Femur (tissue), 1 donor: Measurements from ENCODE around the gene PAXIP1.
"Not testable (repeated sequence)": the region's sequence is repeated elsewhere in the genome, so short reads cannot be mapped to it uniquely, and the experiment has no call there.

Experiments
- DNase-seq: peaks from one replicate; pipeline ENCODE4 v3.0.0-alpha.2; 2017

Gene PAXIP1

DNA sequence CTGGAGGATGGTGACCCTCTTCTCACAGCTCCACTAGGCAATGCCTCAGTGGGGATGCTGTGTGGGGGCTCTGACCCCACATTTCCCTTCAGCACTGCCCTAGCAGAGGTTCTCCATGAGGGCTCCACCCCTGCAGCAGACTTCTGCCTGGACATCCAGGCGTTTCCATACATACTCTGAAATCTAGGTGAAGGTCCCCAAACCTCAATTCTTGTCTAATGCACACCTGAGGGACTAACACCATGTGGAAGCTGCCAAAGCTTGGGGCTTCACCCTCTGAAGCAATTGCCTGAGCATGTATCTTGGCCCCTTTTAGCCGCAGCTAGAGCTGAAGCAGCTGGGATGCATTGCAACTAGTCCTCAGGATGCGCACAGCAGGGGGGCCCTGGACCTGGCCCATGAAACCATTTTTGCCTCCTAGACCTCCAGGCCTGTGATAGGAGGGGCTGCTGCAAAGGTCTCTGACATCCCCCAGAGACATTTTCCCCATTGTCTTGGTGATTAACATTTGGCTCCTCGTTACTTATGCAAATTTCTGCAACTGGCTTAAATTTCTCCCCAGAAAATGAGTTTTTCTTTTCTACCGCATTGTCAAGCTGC, 68.5 kb downstream of the PAXIP1 start:
- DNase-seq: not testable (repeated sequence)

DNA sequence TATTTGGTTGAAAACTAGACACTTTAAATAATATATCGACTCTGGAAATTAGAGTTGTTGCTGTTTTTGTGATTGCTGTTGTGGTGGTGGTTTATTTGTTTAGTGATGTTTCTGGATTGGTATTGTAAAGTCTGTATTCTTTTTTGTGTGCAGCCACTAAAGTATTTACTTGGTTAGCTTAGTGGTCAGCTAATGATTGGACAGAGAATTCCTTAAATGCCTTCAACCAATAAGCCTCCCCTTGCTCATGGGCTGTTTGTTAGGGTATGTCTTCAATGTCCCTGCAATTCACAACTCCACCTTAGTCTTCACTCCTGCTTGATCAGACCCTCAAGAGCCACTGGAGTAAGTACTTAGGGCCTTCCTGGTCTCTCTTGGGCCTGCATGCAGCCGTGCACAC, 71.0 kb downstream of the PAXIP1 start:
- no peak for DNase-seq

DNA sequence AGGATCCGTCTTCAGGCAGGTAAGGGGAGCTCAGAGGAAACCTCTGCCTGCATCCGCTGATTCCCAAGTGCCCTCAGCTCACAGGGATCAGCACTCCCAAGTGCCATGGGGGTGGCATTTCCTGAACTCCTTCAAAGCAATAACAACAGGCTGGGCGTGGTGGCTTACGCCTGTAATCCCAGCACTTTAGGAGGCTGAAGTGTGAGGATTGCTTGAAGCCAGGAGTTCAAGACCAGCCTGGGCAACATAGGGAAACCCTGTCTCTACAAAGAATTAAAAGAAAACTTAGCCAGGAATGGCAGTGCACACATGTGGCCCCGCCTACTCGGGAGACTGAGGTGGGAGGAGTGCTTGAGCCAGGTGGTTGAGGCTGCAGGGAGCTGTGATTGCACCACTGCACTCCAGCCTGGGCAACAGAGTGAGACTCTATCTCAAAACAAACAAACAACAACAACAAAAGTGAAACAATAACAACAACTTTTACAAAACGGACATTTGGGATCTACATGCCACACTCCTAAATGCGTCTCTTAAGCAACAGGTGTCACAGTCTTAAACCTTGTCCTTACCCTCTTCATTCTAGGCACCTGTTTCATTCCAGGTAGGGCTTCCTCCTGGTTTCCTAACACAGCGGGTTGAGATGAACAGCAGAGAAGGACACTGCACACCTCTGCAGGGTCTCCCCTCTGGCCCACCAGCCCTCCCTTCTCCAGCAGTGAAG, 73.8 kb downstream of the PAXIP1 start:
- no peak for DNase-seq

DNA sequence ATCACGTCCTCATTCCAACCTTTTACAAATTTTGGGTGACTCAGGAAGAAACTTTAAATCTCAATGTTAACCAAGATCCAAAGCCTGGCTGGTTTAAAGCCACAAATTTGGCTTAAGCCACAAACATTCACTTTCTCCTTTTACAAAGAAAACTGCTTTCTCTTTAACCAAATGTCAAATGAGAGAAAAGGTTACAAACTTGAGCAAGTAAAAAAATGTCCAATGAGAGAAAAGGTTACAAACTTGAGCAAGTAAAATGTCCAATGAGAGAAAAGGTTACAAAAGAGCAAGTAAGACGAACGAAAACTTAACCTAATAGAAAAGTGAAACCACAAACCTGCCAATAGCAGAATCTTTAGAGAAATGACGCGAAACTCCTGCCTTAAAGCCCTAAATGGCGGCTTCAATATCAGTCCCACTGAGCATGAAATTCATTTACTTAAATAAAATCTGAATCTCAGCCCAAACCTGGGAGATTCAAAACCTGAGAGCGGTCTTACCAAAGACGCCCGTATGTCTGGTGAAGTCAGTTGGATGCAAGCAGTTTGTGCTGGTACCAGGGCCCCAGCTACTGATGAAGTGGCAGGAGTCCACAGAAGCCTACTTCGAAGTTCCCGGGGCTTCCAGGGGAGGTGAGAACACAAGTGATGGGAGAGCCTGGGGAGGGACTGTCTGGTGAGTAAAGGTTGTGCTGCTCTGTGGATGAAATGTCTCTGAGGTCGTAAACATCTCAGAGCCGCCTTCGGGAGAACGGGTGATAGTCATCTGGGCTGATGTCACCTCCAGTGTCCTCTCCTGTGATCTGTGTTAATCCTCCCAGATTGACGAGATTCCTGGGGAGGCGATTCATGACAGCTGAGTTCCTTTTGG, 74.6 kb downstream of the PAXIP1 start:
- peak; percentile 50 for DNase-seq

DNA sequence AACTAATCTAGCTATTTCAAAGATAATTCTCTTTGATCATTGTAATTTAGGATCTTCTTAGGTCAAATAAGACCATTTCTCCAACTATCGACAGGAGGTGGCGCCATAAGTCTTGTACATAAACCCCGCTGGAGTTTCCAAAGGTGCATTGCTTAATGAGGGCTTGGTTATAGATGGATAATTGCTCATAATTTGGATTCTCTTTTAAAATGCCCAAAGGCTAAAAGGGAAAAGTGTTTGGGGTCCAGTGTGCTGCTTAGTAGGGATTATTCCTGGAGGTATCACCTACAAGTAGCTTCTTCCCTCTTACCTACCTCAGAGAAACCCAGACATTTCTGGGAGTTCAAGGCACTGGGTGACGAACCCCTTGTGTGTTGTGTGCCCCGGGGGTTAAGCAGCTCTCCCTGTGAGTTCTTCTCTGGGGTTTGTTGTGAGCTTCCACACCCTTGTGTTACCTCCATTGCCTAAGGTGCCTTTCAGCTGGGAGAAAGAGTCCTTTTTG, 75.2 kb downstream of the PAXIP1 start:
- DNase-seq: peak; percentile 81

DNA sequence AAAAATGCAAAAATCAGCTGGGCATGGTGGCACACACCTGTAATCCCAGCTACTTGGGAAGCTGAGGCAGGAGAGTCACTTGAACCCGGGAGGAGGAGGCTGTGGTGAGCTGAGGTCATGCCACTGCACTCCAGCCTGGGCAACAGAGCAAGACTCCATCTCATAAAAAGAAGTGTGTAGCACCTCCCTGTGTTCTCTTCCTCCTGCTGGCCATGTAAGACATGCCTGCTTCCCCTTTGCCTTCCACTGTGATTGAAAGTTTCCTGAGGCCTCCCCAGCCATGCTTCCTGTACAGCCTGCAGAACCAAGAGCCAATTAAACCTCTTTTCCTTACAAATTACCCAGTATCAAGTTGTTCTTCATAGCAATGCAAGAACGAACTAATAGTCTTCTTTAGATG, 80.5 kb downstream of the PAXIP1 start:
- DNase-seq: not testable (repeated sequence)

DNA sequence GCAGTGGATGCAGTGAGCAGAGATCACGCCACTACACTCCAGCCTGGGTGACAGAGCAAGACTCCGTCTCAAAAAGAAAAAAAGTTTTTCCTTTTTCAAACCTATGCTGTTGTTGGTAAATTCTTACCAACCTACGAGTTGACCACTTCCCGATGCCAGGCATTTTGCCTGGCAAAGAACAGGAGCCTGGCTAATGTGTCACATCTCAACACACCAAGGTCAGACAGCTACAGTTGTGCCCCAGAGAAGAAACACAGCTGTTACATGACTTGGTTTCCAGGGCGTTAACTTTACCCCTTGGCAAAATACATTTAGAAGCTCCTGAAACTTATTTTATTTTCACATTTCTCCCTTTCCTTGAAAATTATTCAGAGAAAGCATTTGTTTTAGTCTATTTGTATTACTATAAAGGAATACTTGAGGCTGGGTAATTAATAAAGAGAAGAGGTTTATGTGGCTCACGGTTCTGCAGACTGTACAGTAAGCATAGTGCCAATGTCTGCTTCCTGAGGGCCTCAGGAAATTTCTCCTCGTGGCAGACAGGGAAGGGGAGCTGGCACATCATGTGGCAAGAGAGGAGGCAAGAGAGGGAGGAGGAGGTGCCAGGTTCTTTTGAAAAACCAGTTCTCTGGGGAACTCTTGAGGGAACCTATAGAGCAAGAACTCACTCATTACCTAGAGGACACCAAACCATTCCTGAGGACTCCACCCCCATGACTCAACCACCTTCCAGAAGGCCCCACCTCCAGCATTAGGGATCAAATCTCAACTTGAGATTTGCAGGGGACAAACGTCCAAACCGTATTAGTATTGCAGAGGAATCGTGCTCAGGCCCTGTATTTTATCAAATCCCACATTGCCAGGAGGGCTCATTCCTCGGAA, 83.3 kb downstream of the PAXIP1 start:
- no peak for DNase-seq

DNA sequence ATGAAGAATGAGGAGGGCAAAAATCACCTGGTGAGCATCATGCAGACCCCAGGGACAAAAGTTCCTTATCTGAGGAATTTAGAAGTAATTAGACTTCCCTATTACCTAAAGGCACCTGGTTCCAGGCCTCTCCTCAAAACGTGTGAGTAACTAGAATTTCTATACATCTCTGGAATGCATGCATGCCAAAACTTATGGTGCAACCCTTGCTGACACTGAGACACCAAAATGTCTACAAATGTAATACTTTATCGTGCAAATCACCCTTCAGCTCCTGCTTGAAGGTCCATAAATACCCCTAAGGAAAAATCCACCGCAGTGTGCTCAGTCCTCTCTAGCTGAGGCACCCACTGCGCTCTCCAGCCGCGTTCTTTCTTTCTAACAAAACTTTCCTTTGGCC, 84.2 kb downstream of the PAXIP1 start:
- no peak for DNase-seq

DNA sequence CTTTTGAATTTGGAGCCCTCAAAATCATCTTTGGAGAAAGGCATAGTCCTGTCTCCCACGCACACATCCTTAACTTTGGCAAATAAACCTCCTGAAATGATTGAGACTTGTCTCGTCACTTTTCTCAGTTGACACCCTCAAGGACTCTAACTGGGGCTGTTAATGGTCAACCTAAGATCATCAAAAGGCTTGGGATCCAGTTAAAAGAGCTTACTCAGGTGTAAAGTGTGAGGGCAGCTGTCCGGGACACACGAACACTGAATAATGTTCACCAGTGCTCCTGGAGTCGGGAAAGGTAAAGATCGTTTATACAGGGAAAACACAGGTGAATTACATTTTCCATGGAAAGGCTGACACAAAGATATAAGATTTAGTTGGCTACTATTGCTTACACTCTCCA, 84.7 kb downstream of the PAXIP1 start:
- no peak for DNase-seq

DNA sequence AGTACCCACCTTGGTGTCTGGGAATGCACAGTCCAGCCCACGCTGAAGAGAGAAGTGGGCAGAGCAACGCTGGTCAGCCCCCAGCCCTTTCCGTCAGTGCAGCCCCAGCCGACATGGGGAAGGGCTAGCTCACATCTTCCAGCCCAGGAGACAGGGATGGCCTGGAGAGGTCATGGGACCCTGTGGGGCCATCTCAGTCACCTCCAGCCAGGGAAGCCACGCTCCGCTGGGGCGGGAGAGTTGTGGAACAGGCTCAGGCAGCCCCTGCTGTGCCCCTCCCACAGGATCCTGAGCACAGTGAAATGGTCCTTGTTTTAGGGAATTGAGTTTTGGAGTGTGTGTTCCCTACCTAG, 85.1 kb downstream of the PAXIP1 start:
- DNase-seq: peak; percentile 5

DNA sequence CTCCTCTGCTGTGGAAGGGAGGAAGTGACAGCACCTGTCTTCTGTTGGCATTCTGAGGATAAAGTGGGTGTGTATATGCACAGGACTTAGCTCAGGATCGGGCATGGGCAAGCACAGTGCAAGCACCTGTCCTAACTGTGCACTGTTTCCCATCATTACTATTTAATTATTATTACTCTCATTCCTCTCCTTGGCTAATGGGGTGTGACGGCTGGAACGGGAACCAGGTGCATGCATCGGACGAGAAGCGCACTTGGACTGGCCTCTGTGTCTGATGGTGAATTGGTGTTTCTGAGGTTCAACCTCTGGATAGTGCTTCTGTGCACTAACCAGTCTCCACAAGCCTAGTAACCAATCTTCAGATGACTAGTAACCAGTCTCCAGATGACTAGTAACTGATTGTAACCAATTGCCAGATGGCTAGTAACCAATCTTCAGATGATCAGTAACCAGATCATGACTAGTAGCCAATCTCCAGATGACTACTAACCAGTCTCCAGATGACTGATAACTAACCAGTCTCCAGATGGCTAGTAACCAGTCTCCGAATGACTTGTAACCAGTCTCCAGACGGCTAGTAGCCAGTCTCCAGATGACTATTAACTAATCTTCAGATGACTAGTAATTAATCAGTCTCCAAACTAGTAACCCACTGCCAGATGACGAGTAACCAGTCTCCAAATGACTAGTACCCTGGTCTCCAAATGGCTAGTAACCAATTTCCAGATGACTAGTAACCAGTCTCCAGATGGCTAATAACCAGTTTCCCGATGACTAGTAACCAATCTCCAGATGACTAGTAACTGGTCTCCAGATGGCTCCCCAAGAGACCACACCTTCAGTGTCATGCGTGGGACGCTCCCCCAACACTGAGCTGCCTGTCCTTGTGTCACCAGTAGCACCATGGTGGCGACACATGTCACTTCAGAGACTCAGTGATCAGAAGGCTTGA, 85.8 kb downstream of the PAXIP1 start:
- DNase-seq: peak; percentile 8

DNA sequence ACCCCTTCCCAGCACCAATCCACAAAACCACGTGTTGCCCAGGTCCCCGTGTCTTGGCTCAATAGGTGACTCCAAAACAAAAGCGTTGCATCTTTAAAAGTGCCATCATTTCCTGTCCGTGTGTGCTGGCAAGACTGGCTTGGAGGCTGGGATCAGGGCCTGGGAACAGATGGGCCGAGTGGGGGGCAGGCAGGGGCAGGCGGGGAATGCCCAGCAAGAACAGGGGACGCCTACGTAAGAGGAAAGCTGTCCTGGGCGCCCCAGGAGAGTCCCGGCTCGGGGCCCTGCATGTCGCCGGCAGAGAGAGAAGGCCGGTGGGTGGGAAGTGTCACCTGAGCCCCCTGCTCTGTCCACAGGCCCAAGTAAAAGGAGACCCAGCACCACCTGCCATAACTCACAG, 86.5 kb downstream of the PAXIP1 start:
- no peak for DNase-seq

DNA sequence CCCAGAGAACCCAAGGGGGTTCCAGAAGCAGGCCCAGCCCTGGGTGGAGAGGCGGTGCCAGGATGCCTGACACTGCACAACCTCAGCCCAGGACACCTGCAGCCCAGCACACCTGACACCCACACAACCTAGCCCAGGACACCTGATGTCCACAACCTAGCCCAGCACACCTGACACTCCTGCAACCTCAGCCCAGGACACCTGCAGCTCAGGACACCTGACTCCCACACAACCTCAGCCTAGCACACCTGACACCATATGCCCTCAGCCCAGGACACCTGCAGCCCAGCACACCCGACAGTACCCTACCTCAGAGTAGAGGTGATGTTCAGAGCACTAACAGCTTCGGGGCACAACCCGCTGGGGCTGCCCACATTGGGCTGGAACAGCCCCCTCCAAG, 87.3 kb downstream of the PAXIP1 start:
- DNase-seq: no peak

DNA sequence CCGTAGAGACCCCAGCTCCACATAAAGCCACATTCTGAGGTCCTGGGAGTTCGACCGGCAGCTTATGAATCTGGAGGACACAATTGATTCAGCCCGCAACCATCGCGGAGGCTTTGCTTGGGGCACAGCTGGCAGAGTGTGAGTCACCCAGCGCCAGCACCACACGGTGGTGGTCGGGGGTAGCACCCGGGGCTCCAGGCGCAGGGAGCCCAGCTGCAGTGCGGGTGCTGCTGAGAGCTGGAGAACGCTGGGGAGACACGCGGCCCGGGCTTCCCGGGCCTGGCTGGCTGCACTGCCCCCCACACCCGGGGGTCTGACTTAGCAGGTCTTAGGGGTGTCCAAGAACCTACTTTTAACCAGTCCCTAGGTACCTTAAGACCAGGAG, 87.9 kb downstream of the PAXIP1 start:
- DNase-seq: no peak

DNA sequence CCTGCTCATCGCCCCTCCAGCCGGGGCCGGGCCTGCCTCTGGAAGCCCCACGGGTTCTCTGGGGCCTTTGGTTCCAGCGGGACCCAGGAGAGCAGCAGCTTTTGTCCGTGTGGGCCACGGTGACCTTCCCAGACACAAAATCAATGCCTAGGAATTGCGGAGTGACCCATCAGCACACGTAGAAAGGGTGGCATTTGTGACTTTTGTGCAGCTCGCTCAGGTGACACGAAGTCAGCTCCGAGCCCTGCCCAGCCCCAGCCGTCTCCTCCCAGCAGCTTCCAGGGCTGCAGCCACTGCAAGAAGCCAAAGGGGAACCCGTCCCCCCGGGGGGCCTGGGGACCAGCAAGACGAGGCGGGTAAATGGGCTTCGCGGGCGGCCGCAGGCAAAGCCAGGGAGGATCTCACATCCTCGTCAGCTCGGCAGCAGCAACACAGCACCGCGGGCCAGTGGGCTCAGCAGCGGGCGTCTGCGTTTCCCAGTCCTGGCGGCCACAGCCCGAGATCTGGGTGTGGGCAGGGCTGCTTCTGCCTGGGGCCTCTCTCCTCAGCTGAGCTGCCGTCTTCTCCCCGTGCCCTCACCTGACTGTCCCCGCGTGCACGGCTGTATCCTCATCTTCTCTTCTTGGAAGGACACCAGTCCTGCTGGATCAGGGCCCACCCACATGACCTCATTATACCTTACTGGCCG, 88.5 kb downstream of the PAXIP1 start:
- no peak for DNase-seq

DNA sequence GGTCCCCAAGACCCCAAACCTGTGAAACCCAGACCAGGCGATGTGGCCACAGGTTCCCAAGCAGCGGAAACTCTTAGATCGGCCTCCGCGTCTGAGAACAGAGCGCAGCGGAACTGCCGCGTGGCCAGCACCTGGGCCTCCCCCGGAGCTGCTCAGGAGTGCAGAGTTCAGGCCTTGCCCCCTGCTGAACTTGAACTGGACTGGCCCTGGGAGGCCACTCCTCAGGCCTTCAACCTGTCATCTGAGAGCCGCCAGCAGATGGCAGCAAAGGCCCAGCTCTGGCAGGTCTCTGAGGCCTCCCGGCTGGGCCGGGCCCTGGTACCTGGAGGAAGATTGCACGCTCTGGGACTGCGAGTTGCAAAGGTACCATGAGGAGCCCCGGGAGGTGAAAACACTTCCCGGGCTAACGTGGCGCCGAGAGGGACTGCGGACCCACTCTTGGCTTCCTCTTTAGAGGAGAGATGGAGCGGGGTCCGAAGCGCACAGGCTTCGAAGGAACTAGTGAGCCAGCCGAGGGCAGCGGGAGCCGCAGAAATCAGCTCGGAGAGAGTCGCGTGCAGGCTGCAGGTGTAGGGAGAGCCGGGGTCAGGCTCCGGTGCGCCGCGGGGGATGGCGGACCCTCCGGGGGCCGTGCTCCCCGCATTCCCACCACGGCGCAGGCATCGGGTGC, 89.2 kb downstream of the PAXIP1 start:
- DNase-seq: peak; percentile 88

DNA sequence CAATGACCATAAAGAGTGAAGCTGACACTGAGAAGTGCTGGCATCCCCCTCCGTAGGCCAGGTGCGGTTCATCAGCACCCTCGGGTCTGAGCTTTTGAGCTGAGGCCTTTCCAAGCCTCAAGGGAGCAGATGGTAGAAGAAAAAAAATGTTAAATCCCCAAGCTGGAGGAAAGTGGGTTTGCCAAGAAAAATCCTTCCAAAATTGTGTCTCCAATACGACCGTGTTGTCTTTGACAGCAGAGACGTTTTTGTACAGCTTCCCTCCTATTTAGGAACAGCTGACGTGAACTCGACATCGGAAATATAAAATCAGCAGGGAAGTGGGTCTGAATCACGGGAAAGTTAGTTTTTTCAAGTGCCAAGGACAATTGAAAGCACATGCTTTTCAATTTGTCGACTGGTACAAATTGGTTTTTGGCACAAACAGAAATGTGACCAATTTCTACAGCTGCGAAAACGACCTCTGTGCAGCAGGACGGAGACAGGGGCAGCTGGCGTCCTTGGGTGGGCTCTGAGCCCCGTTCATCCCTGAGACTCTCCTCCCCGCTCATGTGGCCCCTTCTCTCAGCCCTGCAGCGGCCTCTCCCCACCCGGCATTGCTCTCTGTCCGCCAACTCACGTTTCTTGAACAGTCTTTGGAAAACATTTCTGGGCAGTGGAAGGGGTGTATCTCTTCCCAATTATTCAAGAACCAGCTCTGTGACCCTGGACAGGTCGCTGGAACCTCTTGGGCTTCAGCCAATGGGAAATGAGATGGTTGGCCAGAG, 89.9 kb downstream of the PAXIP1 start:
- peak; percentile 47 for DNase-seq

DNA sequence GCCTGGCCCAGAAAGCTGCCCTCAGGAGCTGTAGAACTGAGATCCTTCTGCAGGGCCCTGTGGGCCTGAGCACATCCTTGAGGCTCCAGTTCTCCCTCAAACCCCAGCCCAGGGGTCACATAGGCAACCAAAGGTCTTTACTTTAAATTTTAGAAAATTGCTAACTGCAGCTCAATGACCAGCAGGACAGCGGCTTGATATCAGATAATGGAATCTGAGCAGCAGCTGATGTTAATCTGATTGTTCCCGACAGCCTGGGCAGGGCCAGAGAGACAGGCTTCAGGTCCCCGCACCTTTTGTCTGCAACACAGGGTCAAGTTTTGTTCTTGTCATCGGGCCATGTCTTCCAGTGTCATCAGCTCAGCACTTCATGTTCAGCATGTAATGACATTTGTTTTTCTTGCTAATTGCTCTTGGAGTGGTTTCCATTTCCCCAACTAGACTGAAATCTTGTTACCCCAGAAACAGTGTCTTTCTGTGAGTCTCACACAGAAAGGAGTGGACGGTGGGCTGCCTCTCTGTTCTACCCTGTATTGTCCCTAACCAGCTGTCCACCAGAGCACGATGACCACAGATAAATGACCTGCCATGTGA, 91.0 kb downstream of the PAXIP1 start:
- DNase-seq: no peak

DNA sequence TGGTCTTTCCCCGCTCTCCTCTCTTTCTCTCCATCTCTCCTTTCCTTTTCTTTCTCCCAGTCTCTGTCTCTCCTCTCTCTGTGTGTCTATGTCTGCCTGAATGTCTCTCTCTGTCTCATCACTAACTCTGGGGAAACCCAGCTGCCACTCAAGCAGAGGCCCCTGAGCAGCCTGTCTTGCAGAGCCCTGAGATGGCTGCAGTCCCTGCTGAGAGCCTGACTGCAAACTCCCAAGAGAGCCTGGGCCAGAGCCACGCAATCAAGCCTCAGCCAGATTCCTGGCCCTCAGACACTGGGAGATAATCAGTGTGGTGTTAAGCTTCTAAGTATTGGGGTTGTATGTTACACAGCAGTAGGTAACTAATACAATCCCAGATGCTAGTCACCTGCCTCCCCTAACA, 91.5 kb downstream of the PAXIP1 start:
- DNase-seq: no peak
